ENCODE measurements around the gene AKT3.
A peak's percentile ranks its signal among the peaks of the same experiment; 100 is the strongest.

The AKT3 gene

DNA sequence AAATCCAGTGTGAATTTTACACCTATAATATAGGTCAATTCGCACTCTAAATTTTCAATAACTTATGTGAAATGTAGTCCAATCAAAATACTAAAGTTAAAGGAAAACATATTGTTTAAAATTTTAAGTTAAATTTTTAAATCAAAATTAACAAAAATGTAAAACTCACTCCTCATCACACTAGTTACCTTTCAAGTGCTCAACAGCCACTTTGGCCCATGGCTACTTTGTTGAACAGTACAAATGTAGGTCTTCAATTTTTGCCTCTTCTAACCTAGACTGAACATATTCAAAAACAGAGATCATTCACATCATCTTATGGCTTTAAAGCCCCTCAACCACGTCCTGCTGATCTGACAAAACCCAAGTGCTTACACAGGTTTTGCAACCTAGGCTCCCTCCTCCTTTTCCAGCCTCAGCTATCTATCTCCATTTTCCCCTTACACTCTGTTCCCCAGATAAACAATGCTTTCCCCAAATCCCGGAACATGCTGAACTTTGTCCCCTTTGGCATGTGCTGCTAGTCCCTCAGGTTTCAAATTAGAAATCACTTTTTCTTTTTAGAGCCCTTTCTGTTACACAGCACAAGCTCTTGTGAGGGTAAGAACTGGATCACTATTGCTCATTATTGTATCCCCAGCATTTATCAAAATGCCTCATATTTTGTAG lies 110.6 kb downstream of the AKT3 start:
- H3K36me3 ChIP-seq (ENCODE audit: control insufficient read depth in 1 of 2, insufficient read depth in 2 of 2, low read length in 2 of 2): no peaks in the 10 kb centered on the region
- H2BK12ac ChIP-seq (ENCODE audit: low read length): no peak overlapping the region
- H3K79me1 ChIP-seq (ENCODE audit: low read length): peaks cover 2% of the 10 kb centered on the region
- no peak overlapping the region for H4K91ac ChIP-seq (ENCODE audit: low read depth, low read length)
- no peak for DNase-seq
- H3K18ac ChIP-seq (ENCODE audit: low read length): no peak overlapping the region
- no peak overlapping the region for H3K4ac ChIP-seq (ENCODE audit: low read depth, low read length)
- H3K27ac ChIP-seq (ENCODE audit: low read depth, low read length): peak overlapping the region; percentile 33
- H2BK5ac ChIP-seq (ENCODE audit: low read depth, low read length, poor library complexity): no peak overlapping the region
- no peak overlapping the region for H3K14ac ChIP-seq (ENCODE audit: low read length)
- no peak overlapping the region for H4K8ac ChIP-seq (ENCODE audit: low read depth, low read length)
- peak overlapping the region; percentile 49 for H3K4me2 ChIP-seq (ENCODE audit: low read length)
- no peak overlapping the region for H3K9ac ChIP-seq (ENCODE audit: low read length)
- no peak overlapping the region for H2AFZ ChIP-seq (ENCODE audit: insufficient read depth, low read length, poor library complexity)
- no peak overlapping the region for H3K23ac ChIP-seq (ENCODE audit: low read length)
- no peaks in the 10 kb centered on the region for H3K27me3 ChIP-seq (ENCODE audit: insufficient read depth, low read length)
- H3K4me3 ChIP-seq (ENCODE audit: low read depth, low read length): no peak overlapping the region
- no peaks in the 10 kb centered on the region for H3K79me2 ChIP-seq (ENCODE audit: control insufficient read depth, insufficient read depth, low read length, poor library complexity)
- H4K12ac ChIP-seq (ENCODE audit: low read depth, low read length): no peak overlapping the region
- peak overlapping the region; percentile 15 for H2BK120ac ChIP-seq (ENCODE audit: insufficient read depth, low read length, poor library complexity)
- WGBS (ENCODE audit: extremely low coverage, insufficient coverage, insufficient read length): no CpG with 5 or more reads among the region's 3 CpGs
- H3K4me1 ChIP-seq (ENCODE audit: control insufficient read depth in 1 of 2, insufficient read depth in 2 of 2, low read length in 2 of 2): peaks cover 0 to 7% of the 10 kb centered on the region in 2 experiments
- no peak overlapping the region for H2AK5ac ChIP-seq (ENCODE audit: low read length)
- H3K9me3 ChIP-seq (ENCODE audit: insufficient read depth, low read depth, low read length): no peaks in the 10 kb centered on the region

DNA sequence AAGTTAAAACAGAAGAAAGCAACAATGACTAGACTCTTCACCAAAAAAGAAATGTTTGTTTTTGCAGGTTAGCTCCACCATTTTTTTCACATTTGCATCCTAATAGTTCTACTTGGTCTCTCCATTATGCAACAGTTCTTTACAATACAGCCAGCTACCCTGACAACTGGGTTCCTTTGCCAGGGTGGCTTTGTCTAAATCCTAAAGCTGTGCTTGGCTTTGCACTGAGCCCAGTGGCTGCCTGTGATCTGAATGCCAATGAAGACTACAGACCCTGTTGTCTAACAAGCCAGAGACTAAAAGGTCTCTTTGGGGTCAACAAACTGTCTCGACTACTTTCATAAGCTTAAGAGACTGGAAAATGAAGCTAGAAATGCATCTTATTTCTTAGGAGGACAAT lies 112.0 kb downstream of the AKT3 start:
- no peak overlapping the region for H2BK120ac ChIP-seq (ENCODE audit: insufficient read depth, low read length, poor library complexity)
- DNase-seq: no peak
- no peak overlapping the region for H2AFZ ChIP-seq (ENCODE audit: insufficient read depth, low read length, poor library complexity)
- H4K12ac ChIP-seq (ENCODE audit: low read depth, low read length): no peak overlapping the region
- no peak overlapping the region for H3K18ac ChIP-seq (ENCODE audit: low read length)
- H3K4me1 ChIP-seq (ENCODE audit: control insufficient read depth in 1 of 2, insufficient read depth in 2 of 2, low read length in 2 of 2): peaks cover 0 to 7% of the 10 kb centered on the region in 2 experiments
- H3K9ac ChIP-seq (ENCODE audit: low read length): no peak overlapping the region
- no peak overlapping the region for H3K14ac ChIP-seq (ENCODE audit: low read length)
- no peak overlapping the region for H4K91ac ChIP-seq (ENCODE audit: low read depth, low read length)
- H3K4me3 ChIP-seq (ENCODE audit: low read depth, low read length): no peak overlapping the region
- no peaks in the 10 kb centered on the region for H3K9me3 ChIP-seq (ENCODE audit: insufficient read depth, low read depth, low read length)
- no peaks in the 10 kb centered on the region for H3K36me3 ChIP-seq (ENCODE audit: control insufficient read depth in 1 of 2, insufficient read depth in 2 of 2, low read length in 2 of 2)
- no peaks in the 10 kb centered on the region for H3K27me3 ChIP-seq (ENCODE audit: insufficient read depth, low read length)
- WGBS (ENCODE audit: extremely low coverage, insufficient coverage, insufficient read length): no CpG with 5 or more reads among the region's 1 CpG
- H3K23ac ChIP-seq (ENCODE audit: low read length): no peak overlapping the region
- no peak overlapping the region for H4K8ac ChIP-seq (ENCODE audit: low read depth, low read length)
- no peak overlapping the region for H3K27ac ChIP-seq (ENCODE audit: low read depth, low read length)
- no peaks in the 10 kb centered on the region for H3K79me2 ChIP-seq (ENCODE audit: control insufficient read depth, insufficient read depth, low read length, poor library complexity)
- no peak overlapping the region for H2AK5ac ChIP-seq (ENCODE audit: low read length)
- no peak overlapping the region for H3K4me2 ChIP-seq (ENCODE audit: low read length)
- peaks cover 2% of the 10 kb centered on the region for H3K79me1 ChIP-seq (ENCODE audit: low read length)
- no peak overlapping the region for H2BK12ac ChIP-seq (ENCODE audit: low read length)
- H3K4ac ChIP-seq (ENCODE audit: low read depth, low read length): no peak overlapping the region
- H2BK5ac ChIP-seq (ENCODE audit: low read depth, low read length, poor library complexity): no peak overlapping the region

DNA sequence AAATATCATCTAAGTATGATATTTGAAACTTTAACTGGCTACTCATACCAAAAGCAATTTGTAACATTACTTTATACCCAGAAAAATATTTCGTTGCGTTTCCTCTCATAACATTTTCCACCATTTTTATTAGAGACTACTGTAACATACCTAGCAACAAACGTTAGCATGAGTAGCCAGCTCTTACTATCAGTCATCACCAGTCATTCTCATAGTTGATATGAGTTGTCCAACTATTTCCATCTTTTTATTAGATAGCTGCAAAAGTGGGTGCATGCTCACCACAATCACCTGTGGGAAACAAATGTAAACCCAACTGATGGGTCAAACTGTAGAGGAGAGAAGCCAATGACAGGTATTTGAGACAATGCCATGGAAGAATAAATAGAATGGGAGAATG lies 114.6 kb downstream of the AKT3 start:
- no peak overlapping the region for H3K27ac ChIP-seq (ENCODE audit: low read depth, low read length)
- no peak overlapping the region for H2AFZ ChIP-seq (ENCODE audit: insufficient read depth, low read length, poor library complexity)
- peaks cover 0 to 7% of the 10 kb centered on the region in 2 experiments for H3K4me1 ChIP-seq (ENCODE audit: control insufficient read depth in 1 of 2, insufficient read depth in 2 of 2, low read length in 2 of 2)
- H3K9me3 ChIP-seq (ENCODE audit: insufficient read depth, low read depth, low read length): no peaks in the 10 kb centered on the region
- no peak overlapping the region for H3K9ac ChIP-seq (ENCODE audit: low read length)
- peaks cover 2% of the 10 kb centered on the region for H3K79me1 ChIP-seq (ENCODE audit: low read length)
- no peak overlapping the region for H2AK5ac ChIP-seq (ENCODE audit: low read length)
- WGBS (ENCODE audit: extremely low coverage, insufficient coverage, insufficient read length): no CpG with 5 or more reads among the region's 3 CpGs
- no peak for DNase-seq
- no peak overlapping the region for H4K12ac ChIP-seq (ENCODE audit: low read depth, low read length)
- H3K4me3 ChIP-seq (ENCODE audit: low read depth, low read length): no peak overlapping the region
- no peak overlapping the region for H2BK120ac ChIP-seq (ENCODE audit: insufficient read depth, low read length, poor library complexity)
- H3K4me2 ChIP-seq (ENCODE audit: low read length): no peak overlapping the region
- no peak overlapping the region for H2BK12ac ChIP-seq (ENCODE audit: low read length)
- no peak overlapping the region for H3K23ac ChIP-seq (ENCODE audit: low read length)
- H4K91ac ChIP-seq (ENCODE audit: low read depth, low read length): no peak overlapping the region
- H3K79me2 ChIP-seq (ENCODE audit: control insufficient read depth, insufficient read depth, low read length, poor library complexity): no peaks in the 10 kb centered on the region
- H3K27me3 ChIP-seq (ENCODE audit: insufficient read depth, low read length): no peaks in the 10 kb centered on the region
- H3K14ac ChIP-seq (ENCODE audit: low read length): no peak overlapping the region
- no peak overlapping the region for H4K8ac ChIP-seq (ENCODE audit: low read depth, low read length)
- no peak overlapping the region for H3K18ac ChIP-seq (ENCODE audit: low read length)
- no peak overlapping the region for H2BK5ac ChIP-seq (ENCODE audit: low read depth, low read length, poor library complexity)
- no peaks in the 10 kb centered on the region for H3K36me3 ChIP-seq (ENCODE audit: control insufficient read depth in 1 of 2, insufficient read depth in 2 of 2, low read length in 2 of 2)
- no peak overlapping the region for H3K4ac ChIP-seq (ENCODE audit: low read depth, low read length)

DNA sequence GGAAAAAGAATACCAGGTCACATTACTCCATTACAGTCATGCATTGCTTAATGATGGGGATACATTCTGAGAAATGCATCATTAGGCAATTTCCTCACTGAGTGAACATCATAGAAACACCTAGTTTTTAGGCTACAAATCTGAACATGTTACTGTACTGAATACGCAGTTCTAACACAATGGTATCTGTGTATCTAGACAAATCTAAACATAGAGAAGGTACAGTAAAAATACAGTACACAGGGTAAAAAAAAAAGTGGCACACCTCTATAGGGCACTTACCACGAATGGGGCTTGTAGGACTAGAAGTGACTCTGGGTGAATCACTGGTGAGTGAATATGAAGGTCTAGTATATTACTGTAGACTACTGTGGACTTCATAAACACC lies 115.7 kb downstream of the AKT3 start:
- no CpG with 5 or more reads among the region's 2 CpGs for WGBS (ENCODE audit: extremely low coverage, insufficient coverage, insufficient read length)

More for the DNA sequence above, 115.7 kb downstream of the AKT3 start:
- no peaks in the 10 kb centered on the region for H3K4me1 ChIP-seq (ENCODE audit: control insufficient read depth in 1 of 2, insufficient read depth in 2 of 2, low read length in 2 of 2)
- peaks cover 0 to 4% of the 10 kb centered on the region in 2 experiments for H3K36me3 ChIP-seq (ENCODE audit: control insufficient read depth in 1 of 2, insufficient read depth in 2 of 2, low read length in 2 of 2)
- H3K79me2 ChIP-seq (ENCODE audit: control insufficient read depth, insufficient read depth, low read length, poor library complexity): no peaks in the 10 kb centered on the region
- no peaks in the 10 kb centered on the region for H3K27me3 ChIP-seq (ENCODE audit: insufficient read depth, low read length)
- H3K27ac ChIP-seq (ENCODE audit: low read depth, low read length): no peak overlapping the region
- no peak overlapping the region for H3K4ac ChIP-seq (ENCODE audit: low read depth, low read length)
- H3K9me3 ChIP-seq (ENCODE audit: insufficient read depth, low read depth, low read length): no peaks in the 10 kb centered on the region
- no peak overlapping the region for H2BK12ac ChIP-seq (ENCODE audit: low read length)
- no peak overlapping the region for H3K14ac ChIP-seq (ENCODE audit: low read length)
- no peak overlapping the region for H4K12ac ChIP-seq (ENCODE audit: low read depth, low read length)
- H3K4me3 ChIP-seq (ENCODE audit: low read depth, low read length): no peak overlapping the region
- H3K9ac ChIP-seq (ENCODE audit: low read length): no peak overlapping the region
- H2BK5ac ChIP-seq (ENCODE audit: low read depth, low read length, poor library complexity): no peak overlapping the region
- H4K91ac ChIP-seq (ENCODE audit: low read depth, low read length): no peak overlapping the region
- H2BK120ac ChIP-seq (ENCODE audit: insufficient read depth, low read length, poor library complexity): no peak overlapping the region
- H2AK5ac ChIP-seq (ENCODE audit: low read length): no peak overlapping the region
- no peak for DNase-seq
- no peak overlapping the region for H4K8ac ChIP-seq (ENCODE audit: low read depth, low read length)
- H2AFZ ChIP-seq (ENCODE audit: insufficient read depth, low read length, poor library complexity): no peak overlapping the region
- H3K79me1 ChIP-seq (ENCODE audit: low read length): no peaks in the 10 kb centered on the region
- H3K4me2 ChIP-seq (ENCODE audit: low read length): no peak overlapping the region
- no peak overlapping the region for H3K23ac ChIP-seq (ENCODE audit: low read length)
- no peak overlapping the region for H3K18ac ChIP-seq (ENCODE audit: low read length)
